GM12878 (cell line): Measurements from ENCODE around the gene AP4E1. TPM values are rescaled to one million over a fixed set of nuclear protein-coding genes. Genes with fewer than 3 reads are reported as not detected.
A peak's percentile ranks its signal among the peaks of the same experiment; 100 is the strongest.

Experiments used
- ATAC-seq: fragments of 200-7000 bp; cut with Tn5 transposase; 3 replicates; pipeline ENCODE4 v1.9.1; 2020; ENCODE audit warnings: mild to moderate bottlenecking, moderate library complexity
- BruUV-seq: library from RNA; stranded (reverse); fragments of 400-500 nt; replicated peaks from 2 replicates; lab custom pipeline; 2021; lab: Mats Ljungman, UMichigan
- CTCF ChIA-PET: fragments of 300-600 bp; sonication (Branson Sonifier 250); formaldehyde crosslinking; extraction: SDS; loops from one replicate; lab custom pipeline; 2021; ENCODE audit warnings: inconsistent platforms; lab: Yijun Ruan, JAX
- POLR2A ChIA-PET: fragments of 350-600 bp; formaldehyde crosslinking; extraction: SDS; loops from one replicate; lab custom pipeline; 2021; ENCODE audit warnings: inconsistent platforms; lab: Charles Lee
- RAD21 ChIA-PET: fragments of 300-600 bp; sonication (Branson Sonifier 250); formaldehyde crosslinking; loops from one replicate; lab custom pipeline; 2023; ENCODE audit warnings: antibody characterized with exemption; ENCODE audit not compliant: unreplicated experiment; lab: Charles Lee
- SMC1A ChIA-PET: fragments of 300-600 bp; sonication (Branson Sonifier 250); formaldehyde crosslinking; loops from one replicate; lab custom pipeline; 2023; ENCODE audit not compliant: unreplicated experiment, uncharacterized antibody; lab: Charles Lee
- DNase-seq: peaks from one replicate; pipeline ENCODE4 v3.0.0-alpha.2; 2011; ENCODE audit warnings: low read depth, low spot score
- FAIRE-seq: peaks from 3 replicates; lab custom pipeline; 2011; peaks lifted over from hg19 to GRCh38; lab: Jason Lieb, UNC
- H2AFZ ChIP-seq: 2 replicates; pipeline ENCODE4 v1.6.0; 2011; ENCODE audit warnings: low read depth, low read length, control low read depth; ENCODE audit not compliant: control insufficient read depth
- H3K27ac ChIP-seq: 2 replicates; pipeline ENCODE4 v1.5.1; 2011; ENCODE audit warnings: control low read depth; ENCODE audit not compliant: control insufficient read depth, insufficient read depth
- H3K27me3 ChIP-seq, 2 experiments: replicated peaks in 1 of 2; 2 replicates each; pipeline versions ENCODE4 v1.6.0 to v1.6.1; 2011; ENCODE audit warnings: low read length in 1 of 2; ENCODE audit not compliant: control insufficient read depth in 2 of 2, insufficient read depth in 2 of 2
- H3K36me3 ChIP-seq, 2 experiments: 2 replicates each; pipeline ENCODE4 v1.5.1; 2011; ENCODE audit warnings: low read length in 1 of 2; ENCODE audit not compliant: control insufficient read depth in 2 of 2, insufficient read depth in 2 of 2
- H3K4me1 ChIP-seq: 2 replicates; pipeline ENCODE4 v1.6.1; 2011; ENCODE audit warnings: mild to moderate bottlenecking, low read length, moderate library complexity, mixed read lengths; ENCODE audit not compliant: control insufficient read depth, insufficient read depth
- H3K4me2 ChIP-seq: 2 replicates; pipeline ENCODE4 v1.6.0; 2011; ENCODE audit warnings: control low read depth; ENCODE audit not compliant: control insufficient read depth, insufficient read depth
- H3K4me3 ChIP-seq: fragments of 200-600 bp; sonication (generic); 2 replicates; pipeline ENCODE4 v1.5.1; 2016
- H3K79me2 ChIP-seq: 2 replicates; pipeline ENCODE4 v1.6.0; 2011; ENCODE audit warnings: low read length; ENCODE audit not compliant: control insufficient read depth, insufficient read depth
- H3K9ac ChIP-seq: 2 replicates; pipeline ENCODE4 v1.8.0; 2011; ENCODE audit warnings: low read length, control low read depth, mixed read lengths; ENCODE audit not compliant: control insufficient read depth, insufficient read depth
- H3K9me3 ChIP-seq: replicated peaks from 3 replicates; pipeline ENCODE4 v1.5.1; 2011; ENCODE audit warnings: mild to moderate bottlenecking, low read length; ENCODE audit not compliant: control insufficient read depth, insufficient read depth
- H4K20me1 ChIP-seq: 2 replicates; pipeline ENCODE4 v1.6.0; 2011; ENCODE audit not compliant: control insufficient read depth, insufficient read depth
- CHD2 ChIP-seq: IDR thresholded peaks from 2 replicates; pipeline ENCODE4 v1.6.1; 2011; ENCODE audit warnings: low read depth, low read length, improper control_type of control experiment, borderline replicate concordance
- PAX8 ChIP-seq: fragments of 450-650 bp; IDR thresholded peaks from 2 replicates; pipeline ENCODE4 v1.6.1; 2017; ENCODE audit warnings: mild to moderate bottlenecking, moderate library complexity
- SMARCA5 ChIP-seq: fragments of 450-650 bp; IDR thresholded peaks from 2 replicates; pipeline ENCODE4 v1.6.1; 2017; ENCODE audit warnings: mild to moderate bottlenecking
- TCF12 ChIP-seq: IDR thresholded peaks from 2 replicates; pipeline ENCODE4 v1.6.1; 2011; ENCODE audit warnings: low read depth, mild to moderate bottlenecking, low read length
- TCF7 ChIP-seq: IDR thresholded peaks from 2 replicates; pipeline ENCODE4 v1.6.1; 2014; ENCODE audit warnings: antibody characterized with exemption, borderline replicate concordance
- ZNF217 ChIP-seq: fragments of 450-650 bp; IDR thresholded peaks from 2 replicates; pipeline ENCODE4 v1.6.1; 2017; ENCODE audit warnings: antibody characterized with exemption, mild to moderate bottlenecking
- ZNF24 ChIP-seq: fragments of 450-650 bp; IDR thresholded peaks from 2 replicates; pipeline ENCODE4 v1.6.1; 2017; ENCODE audit warnings: antibody characterized with exemption, mild to moderate bottlenecking
- WGBS: methylation state at CpG from one replicate; pipeline ENCODE4 v1.1.6; 2016; ENCODE audit warnings: low lambda C conversion rate; ENCODE audit not compliant: insufficient replicate concordance, insufficient coverage; ENCODE audit errors: missing lambda C conversion rate; 5-methylcytosine and 5-hydroxymethylcytosine counted together
- in situ Hi-C: fragments of 300-500 bp; cut with MboI; formaldehyde crosslinking; loops from 9 replicates; pipeline ENCODE4 v1.14.3; 2018; ENCODE audit warnings: mixed read lengths
- intact Hi-C: fragments of 100-400 bp; cut with micrococcal nuclease; formaldehyde crosslinking; loops from one replicate; pipeline ENCODE4 v1.14.2; 2022; ENCODE audit not compliant: unreplicated experiment
- polyA plus RNA-seq, 11 experiments: library from polyadenylated mRNA; depleted of rRNA in 4 of 11; unstranded in 6 of 11; stranded (reverse) in 5 of 11; fragments of >200 nt; fragmentation: Nextera tagmentation in 4 of 11; fragmentation: Illumina TruSeq in 1 of 11; extraction: Ambion mirVana in 4 of 11; extraction: Trizol in 1 of 11; gene quantifications; 1 replicate in 1 of 11; 2 replicates in 10 of 11; pipeline versions ENCODE4 v1.2.1 to v1.2.3, GENCODE V29; 2011 to 2016; ENCODE audit warnings: inconsistent platforms in 2 of 11, missing spikeins in 2 of 11, low read depth in 1 of 11
- total RNA-seq, 4 experiments: library from RNA; depleted of rRNA in 3 of 4; stranded (reverse); fragments of >200 nt in 3 of 4; fragmentation: Illumina TruSeq in 1 of 4; extraction: Trizol in 1 of 4; gene quantifications; 2 replicates each; pipeline versions ENCODE4 v1.2.1 to v1.2.3, GENCODE V29; 2013 to 2021
- TF ChIP-seq, protein P1 (sequence below): fragments of 450-650 bp; IDR thresholded peaks from 2 replicates; pipeline ENCODE4 v1.6.1; 2017; ENCODE audit warnings: low read depth, mild to moderate bottlenecking, moderate library complexity
- TF ChIP-seq, protein P2 (sequence below): IDR thresholded peaks from 2 replicates; pipeline ENCODE4 v1.6.1; 2011; ENCODE audit warnings: borderline replicate concordance, low read depth, mild to moderate bottlenecking, moderate library complexity, low read length; ENCODE audit not compliant: insufficient read depth, poor library complexity, severe bottlenecking
- TF ChIP-seq, protein P3 (sequence below): fragments of 450-650 bp; formaldehyde crosslinking; IDR thresholded peaks from 2 replicates; pipeline ENCODE4 v1.4.0; 2022; ENCODE audit warnings: mild to moderate bottlenecking, moderate library complexity
- TF ChIP-seq, protein P4 (sequence below): fragments of 450-650 bp; IDR thresholded peaks from 2 replicates; pipeline ENCODE4 v1.6.1; 2017; ENCODE audit warnings: borderline replicate concordance

The AP4E1 gene
- total and polyA plus RNA-seq, 10 of the 15 experiments (the other 5 are each of a cell fraction or from before 2014, with no cell fraction given), result 1.2 to 11.4 (median 6.7) TPM

DNA sequence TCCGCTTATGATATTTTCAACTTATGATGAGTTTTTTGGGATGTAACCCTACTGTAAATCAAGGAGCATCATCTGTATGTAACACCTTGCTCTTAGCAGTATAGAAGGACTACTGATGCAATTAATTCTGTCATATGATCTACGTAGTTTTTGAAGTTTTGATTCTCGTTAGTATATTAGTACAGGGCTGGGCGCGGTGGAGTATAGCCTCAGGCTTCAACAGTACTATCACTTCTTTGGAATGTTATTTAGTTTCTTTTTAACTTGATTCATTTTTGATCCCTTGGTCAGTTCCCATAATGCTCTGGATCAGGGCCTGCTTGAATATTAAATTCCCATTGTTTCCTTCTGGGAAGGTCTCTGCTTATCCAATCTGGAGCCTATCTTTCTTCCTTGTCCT is 23.9 kb upstream of the AP4E1 start:
- no peaks in the 10 kb centered on the region for H3K36me3 ChIP-seq
- no peaks in the 10 kb centered on the region for H3K79me2 ChIP-seq
- no peaks in the 10 kb centered on the region for H4K20me1 ChIP-seq
- no peak overlapping the region for H2AFZ ChIP-seq
- ATAC-seq, result no peak
- BruUV-seq, result no TSS peak
- H3K9me3 ChIP-seq, result no peaks in the 10 kb centered on the region; the same call in 2 of the 3 replicates
- POLR2A ChIA-PET, result interaction anchor here (1.2 to 1.3 kb wide), 2 partner anchors 24 to 120 kb away, joined by 3 to 5 read pairs; no protein-coding TSS in a partner anchor
- SMC1A ChIA-PET, result interaction anchor here (0.8 to 5.1 kb wide), 5 partner anchors 10 to 208 kb away, joined by 3 to 43 read pairs (median 8); no protein-coding TSS in a partner anchor
- 81% methylated on average over 5 of the region's 5 CpGs for WGBS
- RAD21 ChIA-PET, result interaction anchor here (1.0 to 3.5 kb wide), 10 partner anchors 8 to 208 kb away, joined by 3 to 17 read pairs (median 4); partner anchors contain the start of genes AP4E1 and TRPM7
- peak overlapping the region; percentile 36 for H3K4me2 ChIP-seq
- DNase-seq, result no peak
- no peak for FAIRE-seq
- H3K27ac ChIP-seq, result peak overlapping the region; percentile 92
- intact Hi-C loops, result loop anchor here (2.0 kb wide), 1 partner anchor 120 kb away; the partner anchor contains the start of gene SPPL2A
- peaks cover 49% of the 10 kb centered on the region for H3K4me1 ChIP-seq
- H3K27me3 ChIP-seq, result no peaks in the 10 kb centered on the region
- TF ChIP-seq, protein P1, sequence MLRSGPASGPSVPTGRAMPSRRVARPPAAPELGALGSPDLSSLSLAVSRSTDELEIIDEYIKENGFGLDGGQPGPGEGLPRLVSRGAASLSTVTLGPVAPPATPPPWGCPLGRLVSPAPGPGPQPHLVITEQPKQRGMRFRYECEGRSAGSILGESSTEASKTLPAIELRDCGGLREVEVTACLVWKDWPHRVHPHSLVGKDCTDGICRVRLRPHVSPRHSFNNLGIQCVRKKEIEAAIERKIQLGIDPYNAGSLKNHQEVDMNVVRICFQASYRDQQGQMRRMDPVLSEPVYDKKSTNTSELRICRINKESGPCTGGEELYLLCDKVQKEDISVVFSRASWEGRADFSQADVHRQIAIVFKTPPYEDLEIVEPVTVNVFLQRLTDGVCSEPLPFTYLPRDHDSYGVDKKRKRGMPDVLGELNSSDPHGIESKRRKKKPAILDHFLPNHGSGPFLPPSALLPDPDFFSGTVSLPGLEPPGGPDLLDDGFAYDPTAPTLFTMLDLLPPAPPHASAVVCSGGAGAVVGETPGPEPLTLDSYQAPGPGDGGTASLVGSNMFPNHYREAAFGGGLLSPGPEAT, result no peak
- TF ChIP-seq, protein P2, sequence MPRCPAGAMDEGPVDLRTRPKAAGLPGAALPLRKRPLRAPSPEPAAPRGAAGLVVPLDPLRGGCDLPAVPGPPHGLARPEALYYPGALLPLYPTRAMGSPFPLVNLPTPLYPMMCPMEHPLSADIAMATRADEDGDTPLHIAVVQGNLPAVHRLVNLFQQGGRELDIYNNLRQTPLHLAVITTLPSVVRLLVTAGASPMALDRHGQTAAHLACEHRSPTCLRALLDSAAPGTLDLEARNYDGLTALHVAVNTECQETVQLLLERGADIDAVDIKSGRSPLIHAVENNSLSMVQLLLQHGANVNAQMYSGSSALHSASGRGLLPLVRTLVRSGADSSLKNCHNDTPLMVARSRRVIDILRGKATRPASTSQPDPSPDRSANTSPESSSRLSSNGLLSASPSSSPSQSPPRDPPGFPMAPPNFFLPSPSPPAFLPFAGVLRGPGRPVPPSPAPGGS, result no peak
- TF ChIP-seq ZNF24 (no peak), PAX8 (no peak), CHD2 (no peak), TCF12 (no peak), SMARCA5 (no peak), TCF7 (no peak), ZNF217 (no peak)
- TF ChIP-seq, protein P3, sequence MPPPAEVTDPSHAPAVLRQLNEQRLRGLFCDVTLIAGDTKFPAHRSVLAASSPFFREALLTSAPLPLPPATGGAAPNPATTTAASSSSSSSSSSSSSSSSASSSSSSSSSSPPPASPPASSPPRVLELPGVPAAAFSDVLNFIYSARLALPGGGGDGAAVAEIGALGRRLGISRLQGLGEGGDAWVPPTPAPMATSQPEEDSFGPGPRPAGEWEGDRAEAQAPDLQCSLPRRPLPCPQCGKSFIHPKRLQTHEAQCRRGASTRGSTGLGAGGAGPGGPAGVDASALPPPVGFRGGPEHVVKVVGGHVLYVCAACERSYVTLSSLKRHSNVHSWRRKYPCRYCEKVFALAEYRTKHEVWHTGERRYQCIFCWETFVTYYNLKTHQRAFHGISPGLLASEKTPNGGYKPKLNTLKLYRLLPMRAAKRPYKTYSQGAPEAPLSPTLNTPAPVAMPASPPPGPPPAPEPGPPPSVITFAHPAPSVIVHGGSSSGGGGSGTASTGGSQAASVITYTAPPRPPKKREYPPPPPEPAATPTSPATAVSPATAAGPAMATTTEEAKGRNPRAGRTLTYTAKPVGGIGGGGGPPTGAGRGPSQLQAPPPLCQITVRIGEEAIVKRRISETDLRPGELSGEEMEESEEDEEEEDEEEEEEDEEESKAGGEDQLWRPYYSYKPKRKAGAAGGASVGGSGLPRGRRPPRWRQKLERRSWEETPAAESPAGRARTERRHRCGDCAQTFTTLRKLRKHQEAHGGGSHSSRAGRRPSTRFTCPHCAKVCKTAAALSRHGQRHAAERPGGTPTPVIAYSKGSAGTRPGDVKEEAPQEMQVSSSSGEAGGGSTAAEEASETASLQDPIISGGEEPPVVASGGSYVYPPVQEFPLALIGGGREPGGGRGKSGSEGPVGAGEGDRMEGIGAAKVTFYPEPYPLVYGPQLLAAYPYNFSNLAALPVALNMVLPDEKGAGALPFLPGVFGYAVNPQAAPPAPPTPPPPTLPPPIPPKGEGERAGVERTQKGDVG (CRISPR knock-in tag), result no peak
- TF ChIP-seq, protein P4, sequence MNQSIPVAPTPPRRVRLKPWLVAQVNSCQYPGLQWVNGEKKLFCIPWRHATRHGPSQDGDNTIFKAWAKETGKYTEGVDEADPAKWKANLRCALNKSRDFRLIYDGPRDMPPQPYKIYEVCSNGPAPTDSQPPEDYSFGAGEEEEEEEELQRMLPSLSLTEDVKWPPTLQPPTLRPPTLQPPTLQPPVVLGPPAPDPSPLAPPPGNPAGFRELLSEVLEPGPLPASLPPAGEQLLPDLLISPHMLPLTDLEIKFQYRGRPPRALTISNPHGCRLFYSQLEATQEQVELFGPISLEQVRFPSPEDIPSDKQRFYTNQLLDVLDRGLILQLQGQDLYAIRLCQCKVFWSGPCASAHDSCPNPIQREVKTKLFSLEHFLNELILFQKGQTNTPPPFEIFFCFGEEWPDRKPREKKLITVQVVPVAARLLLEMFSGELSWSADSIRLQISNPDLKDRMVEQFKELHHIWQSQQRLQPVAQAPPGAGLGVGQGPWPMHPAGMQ, result no peak
- TF ChIP-seq, all 136 proteins: peak for 0
- Histone ChIP-seq H3K9ac (peak overlapping the region; percentile 82; the same call in 1 of the 2 replicates), H3K4me3 (no peak overlapping the region)
- CTCF ChIA-PET, result interaction anchor here (0.7 to 5.6 kb wide), 9 partner anchors 10 to 568 kb away, joined by 3 to 56 read pairs (median 5); no protein-coding TSS in a partner anchor
- in situ Hi-C loops, result loop anchor here (5.0 to 10.0 kb wide), 2 partner anchors 197 to 440 kb away; partner anchors contain the start of gene TRPM7
